Measurements from ENCODE around the gene LRRTM2.

The LRRTM2 gene

GRCh38 chr5:138884554-138884953 is 9.4 kb upstream of the LRRTM2 start:
- no peak for DNase-seq
- intact Hi-C loops (cut with DNase I), result no loop called here

GRCh38 chr5:138884094-138884493 is 9.0 kb upstream of the LRRTM2 start:
- intact Hi-C loops (cut with DNase I), result no loop called here
- DNase-seq, result no peak

- intact Hi-C loops (cut with DNase I), result no loop called here
- DNase-seq, result no peak
Observed at GRCh38 chr5:138883211-138883610, 8.1 kb upstream of the LRRTM2 start.

GRCh38 chr5:138878437-138879235 is 3.5 kb upstream of the LRRTM2 start:
- no peak for DNase-seq

GRCh38 chr5:138876811-138877210 is 1.7 kb upstream of the LRRTM2 start:
- intact Hi-C loops (cut with DNase I), result loop anchor here (5.0 to 10.0 kb wide), 2 partner anchors 48 to 385 kb away; no protein-coding TSS in a partner anchor
- DNase-seq, result no peak

More at GRCh38 chr5:138878437-138879235, 3.5 kb upstream of the LRRTM2 start:
- intact Hi-C loops (cut with DNase I), result loop anchor here (5.0 to 10.0 kb wide), 2 partner anchors 46 to 384 kb away; no protein-coding TSS in a partner anchor

GRCh38 chr5:138875946-138876345 is 811 bp upstream of the LRRTM2 start:
- intact Hi-C loops (cut with DNase I), result loop anchor here (5.0 to 10.0 kb wide), 2 partner anchors 49 to 386 kb away; no protein-coding TSS in a partner anchor
- no peak for DNase-seq

- intact Hi-C loops (cut with DNase I), result loop anchor here (5.0 to 10.0 kb wide), 2 partner anchors 49 to 387 kb away; no protein-coding TSS in a partner anchor
- DNase-seq, result no peak
Observed at GRCh38 chr5:138875552-138875875, 379 bp upstream of the LRRTM2 start.

GRCh38 chr5:138874241-138874640 is 894 bp downstream of the LRRTM2 start:
- intact Hi-C loops (cut with DNase I), result loop anchor here (5.0 to 10.0 kb wide), 4 partner anchors 51 to 323 kb away; partner anchors contain the start of gene SIL1
- peak in 9 of 10 donors; percentile 15 to 94 (median 60) for DNase-seq

GRCh38 chr5:138873466-138874221 is 1.5 kb downstream of the LRRTM2 start:
- DNase-seq, result peak in 2 of 10 donors; percentile 70 to 87
- intact Hi-C loops (cut with DNase I), result loop anchor here (5.0 to 10.0 kb wide), 4 partner anchors 51 to 324 kb away; partner anchors contain the start of gene SIL1

GRCh38 chr5:138872841-138873465 is 2.2 kb downstream of the LRRTM2 start:
- no peak for DNase-seq
- intact Hi-C loops (cut with DNase I), result loop anchor here (5.0 to 10.0 kb wide), 4 partner anchors 52 to 324 kb away; partner anchors contain the start of gene SIL1

GRCh38 chr5:138870611-138871010 is 4.5 kb downstream of the LRRTM2 start:
- intact Hi-C loops (cut with DNase I), result loop anchor here (5.0 to 10.0 kb wide), 4 partner anchors 54 to 327 kb away; partner anchors contain the start of gene SIL1
- no peak for DNase-seq

GRCh38 chr5:138869763-138870500 is 5.2 kb downstream of the LRRTM2 start:
- peak in 1 of 10 donors; percentile 39 for DNase-seq
- intact Hi-C loops (cut with DNase I), result loop anchor here (5.0 to 10.0 kb wide), 5 partner anchors 38 to 327 kb away; partner anchors contain the start of gene SIL1

GRCh38 chr5:138869038-138869437 is 6.1 kb downstream of the LRRTM2 start:
- intact Hi-C loops (cut with DNase I), result loop anchor here (5.0 kb wide), 1 partner anchor 37 kb away; no protein-coding TSS in a partner anchor
- DNase-seq, result no peak

GRCh38 chr5:138867011-138867410 is 8.1 kb downstream of the LRRTM2 start:
- intact Hi-C loops (cut with DNase I), result loop anchor here (5.0 kb wide), 1 partner anchor 35 kb away; no protein-coding TSS in a partner anchor

GRCh38 chr5:138853132-138853531 is 22.0 kb downstream of the LRRTM2 start:
- intact Hi-C loops (cut with DNase I), result no loop called here
- no peak for DNase-seq

More at GRCh38 chr5:138867011-138867410, 8.1 kb downstream of the LRRTM2 start:
- DNase-seq, result no peak

GRCh38 chr5:138850865-138851435 is 24.2 kb downstream of the LRRTM2 start:
- intact Hi-C loops (cut with DNase I), result no loop called here
- no peak for DNase-seq

GRCh38 chr5:138849882-138850281 is 25.3 kb downstream of the LRRTM2 start:
- intact Hi-C loops (cut with DNase I), result no loop called here
- DNase-seq, result no peak

GRCh38 chr5:138849439-138849838 is 25.7 kb downstream of the LRRTM2 start:
- intact Hi-C loops (cut with DNase I), result no loop called here
- no peak for DNase-seq

- DNase-seq, result no peak
- intact Hi-C loops (cut with DNase I), result no loop called here
Observed at GRCh38 chr5:138844812-138845513, 30.2 kb downstream of the LRRTM2 start.

Data from posterior cingulate gyrus (tissue), 11 donors.